Endothelial cell of umbilical vein (primary cell): ENCODE measurements around the gene COL5A1. TPM values are rescaled to one million over a fixed set of nuclear protein-coding genes. Genes with fewer than 3 reads are reported as not detected.
A peak's percentile ranks its signal among the peaks of the same experiment; 100 is the strongest.

ENCODE experiments used
- BruUV-seq: library from RNA; stranded (reverse); fragments of 400-500 nt; replicated peaks from 2 replicates; lab custom pipeline; 2021; lab: Mats Ljungman, UMichigan
- CTCF ChIA-PET: fragments of 300-600, 350-600 bp; sonication (Branson Sonifier 250); formaldehyde crosslinking; loops from one replicate; lab custom pipeline; 2021; ENCODE audit warnings: antibody characterized with exemption, inconsistent platforms; lab: Charles Lee
- POLR2A ChIA-PET: fragments of 300-600, 350-600 bp; sonication (Branson Sonifier 250); formaldehyde crosslinking; loops from one replicate; lab custom pipeline; 2021; ENCODE audit warnings: antibody characterized with exemption, inconsistent platforms; lab: Charles Lee
- DNase-seq: peaks from one replicate; pipeline ENCODE4 v3.0.0-alpha.2; 2011; ENCODE audit warnings: low read depth, low spot score
- FAIRE-seq: peaks from 2 replicates; lab custom pipeline; 2011; peaks lifted over from hg19 to GRCh38; lab: Jason Lieb, UNC
- H2AFZ ChIP-seq: 2 replicates; pipeline ENCODE4 v1.6.0; 2012; ENCODE audit warnings: low read depth, low read length, control low read depth, inconsistent platforms
- H3K27ac ChIP-seq: 2 replicates; pipeline ENCODE4 v1.5.1; 2011; ENCODE audit warnings: low read depth, mild to moderate bottlenecking, control low read depth, low read length, moderate library complexity; ENCODE audit not compliant: insufficient read depth
- H3K27me3 ChIP-seq, 2 experiments: 2 replicates each; pipeline versions ENCODE4 v1.6.0 to v1.6.1; 2011; ENCODE audit warnings: low read length in 2 of 2, mixed read lengths in 1 of 2; ENCODE audit not compliant: control insufficient read depth in 2 of 2, insufficient read depth in 2 of 2
- H3K36me3 ChIP-seq, 2 experiments: 2 replicates in 1 of 2; 3 replicates in 1 of 2; pipeline ENCODE4 v1.5.1; 2011; ENCODE audit warnings: low read length in 2 of 2, mild to moderate bottlenecking in 1 of 2, moderate library complexity in 1 of 2; ENCODE audit not compliant: control insufficient read depth in 2 of 2, insufficient read depth in 2 of 2; ENCODE audit errors: extremely low read depth in 1 of 2
- H3K4me1 ChIP-seq: 3 replicates; pipeline ENCODE4 v1.5.1; 2011; ENCODE audit warnings: mild to moderate bottlenecking, low read length; ENCODE audit not compliant: control insufficient read depth, insufficient read depth; ENCODE audit errors: extremely low read depth
- H3K4me2 ChIP-seq: 2 replicates; pipeline ENCODE4 v1.6.1; 2011; ENCODE audit warnings: low read length, control low read depth, mixed read lengths; ENCODE audit not compliant: insufficient read depth
- H3K4me3 ChIP-seq, 3 experiments: fragments of 200-600 bp in 1 of 3; sonication (generic), shearing (Covaris generic) in 1 of 3; replicated peaks in 1 of 3; 2 replicates each; pipeline ENCODE4 v1.5.1; 2011 to 2016; ENCODE audit warnings: control low read depth in 3 of 3, low read length in 3 of 3, mild to moderate bottlenecking in 2 of 3, inconsistent platforms in 1 of 3, low read depth in 1 of 3, moderate library complexity in 1 of 3; ENCODE audit not compliant: insufficient read depth in 1 of 3
- H3K79me2 ChIP-seq: 2 replicates; pipeline ENCODE4 v1.6.0; 2012; ENCODE audit warnings: low read length, inconsistent platforms; ENCODE audit not compliant: control insufficient read depth, insufficient read depth
- H3K9ac ChIP-seq: replicated peaks from 2 replicates; pipeline ENCODE3; 2011; ENCODE audit warnings: low read length, control low read depth; ENCODE audit not compliant: insufficient read depth; ENCODE audit errors: extremely low read depth
- H3K9me1 ChIP-seq: replicated peaks from 3 replicates; pipeline ENCODE4 v1.6.0; 2011; ENCODE audit warnings: mild to moderate bottlenecking, low read length; ENCODE audit not compliant: control insufficient read depth, insufficient read depth; ENCODE audit errors: extremely low read depth
- H3K9me3 ChIP-seq: replicated peaks from 2 replicates; pipeline ENCODE4 v1.5.1; 2012; ENCODE audit warnings: low read length, inconsistent platforms; ENCODE audit not compliant: control insufficient read depth, insufficient read depth
- H4K20me1 ChIP-seq: replicated peaks from 2 replicates; pipeline ENCODE3; 2011; ENCODE audit warnings: mild to moderate bottlenecking, low read length; ENCODE audit not compliant: control insufficient read depth, insufficient read depth; ENCODE audit errors: extremely low read depth
- EZH2 ChIP-seq: IDR thresholded peaks from 2 replicates; pipeline ENCODE4 v1.6.1; 2012; ENCODE audit warnings: borderline replicate concordance, low read depth, mild to moderate bottlenecking, moderate library complexity, low read length, inconsistent platforms; ENCODE audit not compliant: severe bottlenecking
- FOS ChIP-seq: IDR thresholded peaks from 2 replicates; pipeline ENCODE4 v1.6.1; 2011; ENCODE audit warnings: mild to moderate bottlenecking, low read length, moderate library complexity, borderline replicate concordance; ENCODE audit not compliant: insufficient read depth
- GATA2 ChIP-seq: IDR thresholded peaks from 2 replicates; pipeline ENCODE4 v1.7.0; 2011; ENCODE audit warnings: low read depth, mild to moderate bottlenecking, moderate library complexity, mixed read lengths, low read length; ENCODE audit not compliant: insufficient read length, insufficient read depth
- JUN ChIP-seq: IDR thresholded peaks from 2 replicates; pipeline ENCODE4 v1.6.1; 2011; ENCODE audit warnings: borderline replicate concordance, low read depth; ENCODE audit not compliant: insufficient read length, insufficient read depth
- MYC ChIP-seq: IDR thresholded peaks from one replicate; pipeline ENCODE4 v1.6.1; 2011; ENCODE audit warnings: mild to moderate bottlenecking, low read depth, low read length
- POLR2A ChIP-seq: IDR thresholded peaks from 2 replicates; pipeline ENCODE4 v1.6.1; 2012; ENCODE audit warnings: low read depth, mild to moderate bottlenecking, control low read depth, low read length
- POLR2AphosphoS5 ChIP-seq: IDR thresholded peaks from 2 replicates; pipeline ENCODE4 v1.6.1; 2012; ENCODE audit warnings: low read depth, mild to moderate bottlenecking, control low read depth, low read length, moderate library complexity; ENCODE audit not compliant: insufficient read depth
- dilution Hi-C: fragments of 300-500 bp; cut with MboI; formaldehyde crosslinking; loops from one replicate; pipeline ENCODE4 v1.15.0; 2019; ENCODE audit warnings: low sequenced_read_pairs; ENCODE audit not compliant: extremely low pct_ligation_motif_present
- intact Hi-C: fragments of 100-400 bp; cut with micrococcal nuclease; formaldehyde crosslinking; loops from one replicate; pipeline ENCODE4 v1.10.0; 2022
- polyA plus RNA-seq, 4 experiments: library from polyadenylated mRNA; depleted of rRNA in 3 of 4; stranded (reverse) in 3 of 4; unstranded in 1 of 4; fragments of >200 nt; gene quantifications; 2 replicates each; pipeline versions ENCODE4 v1.2.1 to v1.2.3, GENCODE V29; 2011 to 2012; ENCODE audit warnings: missing spikeins in 1 of 4
- total RNA-seq: library from RNA; stranded (reverse); gene quantifications from 2 replicates; pipeline ENCODE4 v1.2.3, GENCODE V29; 2021
- TF ChIP-seq, protein P1 (sequence below), 2 donors: IDR thresholded peaks; 1 replicate in 1 of 2; 2 replicates in 1 of 2; pipeline ENCODE4 v1.5.1; 2011; ENCODE audit warnings: low read length in 2 of 2, mild to moderate bottlenecking in 2 of 2, moderate library complexity in 2 of 2, control low read depth in 1 of 2, inconsistent platforms in 1 of 2, low read depth in 1 of 2; ENCODE audit not compliant: insufficient read depth in 1 of 2; ENCODE audit errors: extremely low read depth in 1 of 2
- TF ChIP-seq, protein P2 (sequence below): IDR thresholded peaks from 2 replicates; pipeline ENCODE4 v1.6.1; 2011; ENCODE audit not compliant: insufficient read depth, insufficient read length

Gene COL5A1
- total and polyA plus RNA-seq, 2 donors (not counting 3 experiments of a cell fraction or from before 2014, with no cell fraction given) = 97.4 to 175 TPM

DNA sequence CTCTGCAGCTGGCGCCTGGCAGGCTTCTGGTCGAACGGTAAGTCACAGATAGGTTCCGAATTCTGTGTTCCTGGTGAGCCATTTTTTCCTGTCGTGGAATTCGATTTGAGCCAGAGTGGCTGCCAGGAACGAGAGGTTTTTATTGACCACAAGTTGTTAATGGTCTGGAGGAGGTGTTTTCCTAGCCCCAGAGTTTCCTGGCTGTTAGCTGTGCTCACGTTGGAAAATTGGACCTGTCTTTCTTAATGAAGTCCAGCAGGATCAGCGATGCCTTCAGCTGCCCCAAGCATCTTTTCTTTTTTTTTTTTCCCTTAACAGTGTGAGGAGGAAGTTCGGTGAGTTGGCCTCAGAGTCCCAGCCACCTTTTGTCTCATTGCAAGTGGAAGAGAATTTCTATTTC is 62.9 kb downstream of the COL5A1 start:
- Histone ChIP-seq H3K4me3 (no peak overlapping the region), H2AFZ (no peak overlapping the region), H3K79me2 (no peaks in the 10 kb centered on the region), H4K20me1 (no peaks in the 10 kb centered on the region), H3K4me1 (no peaks in the 10 kb centered on the region), H3K9me3 (no peaks in the 10 kb centered on the region), H3K27ac (no peak overlapping the region), H3K4me2 (no peak overlapping the region), H3K9me1 (no peaks in the 10 kb centered on the region), H3K36me3 (peaks cover 11 to 30% of the 10 kb centered on the region in 2 experiments), H3K9ac (no peak overlapping the region), H3K27me3 (no peaks in the 10 kb centered on the region)
- ChIA-PET CTCF (no interaction called here), POLR2A (no interaction called here)
- no TSS peak for BruUV-seq
- intact Hi-C loops (no loop called here), dilution Hi-C loops (no loop called here)
- DNase-seq (peak; percentile 6), FAIRE-seq (no peak)
- no peak for TF ChIP-seq MYC
- no peak for TF ChIP-seq POLR2A
- no peak for TF ChIP-seq POLR2AphosphoS5
- TF ChIP-seq GATA2 = no peak
- TF ChIP-seq, protein P1, sequence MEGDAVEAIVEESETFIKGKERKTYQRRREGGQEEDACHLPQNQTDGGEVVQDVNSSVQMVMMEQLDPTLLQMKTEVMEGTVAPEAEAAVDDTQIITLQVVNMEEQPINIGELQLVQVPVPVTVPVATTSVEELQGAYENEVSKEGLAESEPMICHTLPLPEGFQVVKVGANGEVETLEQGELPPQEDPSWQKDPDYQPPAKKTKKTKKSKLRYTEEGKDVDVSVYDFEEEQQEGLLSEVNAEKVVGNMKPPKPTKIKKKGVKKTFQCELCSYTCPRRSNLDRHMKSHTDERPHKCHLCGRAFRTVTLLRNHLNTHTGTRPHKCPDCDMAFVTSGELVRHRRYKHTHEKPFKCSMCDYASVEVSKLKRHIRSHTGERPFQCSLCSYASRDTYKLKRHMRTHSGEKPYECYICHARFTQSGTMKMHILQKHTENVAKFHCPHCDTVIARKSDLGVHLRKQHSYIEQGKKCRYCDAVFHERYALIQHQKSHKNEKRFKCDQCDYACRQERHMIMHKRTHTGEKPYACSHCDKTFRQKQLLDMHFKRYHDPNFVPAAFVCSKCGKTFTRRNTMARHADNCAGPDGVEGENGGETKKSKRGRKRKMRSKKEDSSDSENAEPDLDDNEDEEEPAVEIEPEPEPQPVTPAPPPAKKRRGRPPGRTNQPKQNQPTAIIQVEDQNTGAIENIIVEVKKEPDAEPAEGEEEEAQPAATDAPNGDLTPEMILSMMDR (IDR thresholded peaks at IDR 0.05; ENCODE audit: extremely low read depth in 1 of 2, insufficient read depth in 1 of 2, low read depth in 1 of 2, low read length in 2 of 2) = no peak
- no peak for TF ChIP-seq FOS
- TF ChIP-seq, protein P2, sequence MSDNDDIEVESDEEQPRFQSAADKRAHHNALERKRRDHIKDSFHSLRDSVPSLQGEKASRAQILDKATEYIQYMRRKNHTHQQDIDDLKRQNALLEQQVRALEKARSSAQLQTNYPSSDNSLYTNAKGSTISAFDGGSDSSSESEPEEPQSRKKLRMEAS = no peak
- no peak for TF ChIP-seq JUN
- TF ChIP-seq EZH2 = no peak
